Heart left ventricle (tissue), 16 donors: ENCODE measurements around the gene PLA2G4A. TPM values are rescaled to one million over a fixed set of nuclear protein-coding genes. Genes with fewer than 3 reads are reported as not detected.
A peak's percentile ranks its signal among the peaks of the same experiment; 100 is the strongest.

Experiments used
- ATAC-seq, 4 donors: fragments of 200-7000 bp; cut with Tn5 transposase; one replicate each; pipeline ENCODE4 v1.9.1; 2020 to 2022; ENCODE audit warnings: moderate library complexity in 4 of 4, mild to moderate bottlenecking in 3 of 4, moderate number of reproducible peaks in 1 of 4
- DNase-seq, 5 donors: peaks; one replicate each; pipeline ENCODE4 v3.0.0-alpha.2; 2020
- H3K27ac ChIP-seq, 12 donors: fragments of 200-600 bp; sonication (generic) in 4 of 12; one replicate each; pipeline versions ENCODE4 v1.5.0 to v1.8.0; 2016 to 2022; ENCODE audit warnings: mild to moderate bottlenecking in 2 of 12
- H3K27me3 ChIP-seq, 9 donors: fragments of 200-600 bp; sonication (generic) in 2 of 9; one replicate each; pipeline versions ENCODE4 v1.5.1 to v1.8.0; 2016 to 2022; ENCODE audit warnings: mild to moderate bottlenecking in 3 of 9
- H3K36me3 ChIP-seq, 9 donors: fragments of 200-600 bp; sonication (generic) in 2 of 9; one replicate each; pipeline versions ENCODE4 v1.5.0 to v1.8.0; 2018 to 2022; ENCODE audit warnings: mild to moderate bottlenecking in 2 of 9
- H3K4me1 ChIP-seq, 12 donors: fragments of 200-600 bp; sonication (generic) in 4 of 12; one replicate each; pipeline versions ENCODE4 v1.5.0 to v1.8.0; 2016 to 2022; ENCODE audit warnings: mild to moderate bottlenecking in 3 of 12
- H3K4me3 ChIP-seq, 12 donors: fragments of 200-600 bp; sonication (generic) in 4 of 12; one replicate each; pipeline versions ENCODE4 v1.5.0 to v1.8.0; 2017 to 2022; ENCODE audit warnings: mild to moderate bottlenecking in 9 of 12, moderate library complexity in 4 of 12
- H3K9me3 ChIP-seq, 12 donors: fragments of 200-600 bp; sonication (generic) in 4 of 12; one replicate each; pipeline versions ENCODE4 v1.5.0 to v1.8.0; 2016 to 2022; ENCODE audit warnings: mild to moderate bottlenecking in 1 of 12
- CTCF ChIP-seq, 12 donors: fragments of 200-600 bp; sonication (generic) in 4 of 12; IDR thresholded peaks; one replicate each; pipeline versions ENCODE4 v1.5.0 to v1.8.0; 2018 to 2022; ENCODE audit warnings: antibody characterized with exemption in 12 of 12, mild to moderate bottlenecking in 5 of 12
- POLR2A ChIP-seq, 2 donors: fragments of 450-650 bp; IDR thresholded peaks; one replicate each; pipeline ENCODE4 v1.6.1; 2017; ENCODE audit warnings: antibody characterized with exemption in 2 of 2, mild to moderate bottlenecking in 2 of 2, moderate library complexity in 2 of 2
- WGBS, 4 donors: extraction: QIAGEN DNeasy Blood & Tissue Kit in 2 of 4; methylation state at CpG; one replicate each; pipeline versions ENCODE4 v1.1.5 to v1.1.7; 2013 to 2018; 5-methylcytosine and 5-hydroxymethylcytosine counted together
- intact Hi-C, 10 donors: fragments of 100-400 bp; cut with DNase I; formaldehyde crosslinking; loops; one replicate each; pipeline versions ENCODE4 v1.11.1 to v1.14.2; 2022
- polyA plus RNA-seq, 2 donors: library from polyadenylated mRNA; stranded (reverse); fragments of 200-250 nt; gene quantifications; one replicate each; pipeline ENCODE4 v1.2.3, GENCODE V29; 2013
- total RNA-seq, 9 donors: library from RNA; depleted of rRNA in 2 of 9; stranded (reverse); fragments of >200 nt in 2 of 9; fragmentation: NEBNext Ultra II Directional in 3 of 9; extraction: Animal tissue kit (Norgen Biotek cat#: 25700) in 3 of 9; gene quantifications; one replicate each; pipeline versions ENCODE4 v1.1.0 to v1.2.4, GENCODE V29; 2016 to 2023
- donor health status: ischemic (EF 13 %, LVEDD 7.1; RV severe dilation, severe dysfunction).
- donor health status: healthy with polysubstance abuse.
- donor health status: DM: no; HTN: yes; CAD: no.
- donor health status: DM: no; HTN: no; CAD: no.
- donor health status: ischemic (EF 25% LVEDD 6.9; RV normal size, moderate dysfunction).
- donor health status: ischemic (EF 25% LVEDD 5.7; RV mildly dilated, moderate dysfunction).
- donor health status: healthy.
- donor health status: DM: yes; HTN: yes; CAD: no.
- donor health status: ischemic (EF 35%, LVEDD 5.7; RV mildly dilated, moderate dysfunction).
- donor health status: nonischemic (EF 11% LVEDD 7.7; RV severe dilation, severe dysfunction).
- donor health status: DM: yes; HTN: yes; CAD: no.
- donor health status: PGD.
- donor health status: ischemic (EF 29% LVEDD 5.4; RV normal size, mild dysfunction).
- donor health status: nonischemic (EF 23%, LVEDD 6.1; RV moderate dilation, normal function).

The PLA2G4A gene
- total and polyA plus RNA-seq, 11 donors = 0.91 to 5.8 (median 1.8) TPM

DNA sequence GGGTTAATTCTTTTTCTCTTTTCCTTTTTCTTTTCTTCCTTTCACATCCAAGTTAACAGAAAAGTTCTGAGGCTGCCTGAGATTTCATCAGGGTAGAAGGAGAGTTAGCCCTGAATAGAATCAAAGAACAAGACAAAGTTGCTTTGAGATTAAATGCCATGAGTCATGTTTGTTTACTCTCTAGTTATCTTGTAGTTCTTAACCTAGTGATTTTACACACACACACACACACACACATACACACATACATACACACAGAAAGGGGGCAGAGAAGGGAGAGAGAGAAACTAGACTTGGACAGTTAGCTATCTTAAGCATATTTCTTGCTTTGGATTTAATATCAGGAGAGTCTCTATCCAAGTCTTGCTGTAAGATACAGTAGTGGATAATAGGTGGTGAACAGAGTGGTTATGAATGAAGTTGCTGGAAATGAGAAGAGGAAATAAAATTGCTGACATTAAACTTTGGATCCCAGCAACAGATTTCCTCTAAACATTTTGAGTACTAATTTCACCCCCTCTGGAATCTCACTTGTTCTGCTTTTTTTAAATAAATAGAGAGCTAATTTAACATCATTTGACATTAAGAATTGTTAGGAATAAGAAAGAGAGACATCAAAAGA lies 19.9 kb downstream of the PLA2G4A start:
- H3K9me3 ChIP-seq = no peaks in the 10 kb centered on the region
- no peak for DNase-seq
- H3K27ac ChIP-seq = peak overlapping the region in 2 of 12 donors; percentile 36 to 81
- peak in 1 of 4 donors; percentile 49 for ATAC-seq
- intact Hi-C loops = no loop called here
- TF ChIP-seq CTCF (IDR thresholded peaks at IDR 0.05) (no peak), POLR2A (IDR thresholded peaks at IDR 0.05) (no peak)
- no peak overlapping the region for H3K4me3 ChIP-seq
- peaks cover 0 to 41% (median 0%) of the 10 kb centered on the region in 12 donors for H3K4me1 ChIP-seq
- H3K27me3 ChIP-seq = no peaks in the 10 kb centered on the region
- no peaks in the 10 kb centered on the region for H3K36me3 ChIP-seq

- H3K9me3 ChIP-seq = no peaks in the 10 kb centered on the region
- peaks cover 0 to 41% (median 0%) of the 10 kb centered on the region in 12 donors for H3K4me1 ChIP-seq
- H3K4me3 ChIP-seq = no peak overlapping the region
- no peaks in the 10 kb centered on the region for H3K36me3 ChIP-seq
- WGBS, 4 donors = 76 to 81% (median 80%) methylated on average over 5 of the region's 5 CpGs
- H3K27me3 ChIP-seq = no peaks in the 10 kb centered on the region
- DNase-seq (no peak), ATAC-seq (peak in 3 of 4 donors; percentile 52 to 67 (median 57))
- TF ChIP-seq POLR2A (IDR thresholded peaks at IDR 0.05) = no peak
- TF ChIP-seq CTCF (IDR thresholded peaks at IDR 0.05) = no peak
- H3K27ac ChIP-seq = peak overlapping the region in 2 of 12 donors; percentile 36 to 81
- intact Hi-C loops = no loop called here
Measured at GRCh38 chr1:186849271-186849671, 20.5 kb downstream of the PLA2G4A start.

GRCh38 chr1:186849826-186850225 lies 21.1 kb downstream of the PLA2G4A start:
- H3K4me1 ChIP-seq = peaks cover 0 to 41% (median 0%) of the 10 kb centered on the region in 12 donors
- no peak for TF ChIP-seq CTCF (IDR thresholded peaks at IDR 0.05)
- TF ChIP-seq POLR2A (IDR thresholded peaks at IDR 0.05) = no peak
- peak overlapping the region in 1 of 12 donors; percentile 81 for H3K27ac ChIP-seq
- H3K4me3 ChIP-seq = no peak overlapping the region
- H3K36me3 ChIP-seq = no peaks in the 10 kb centered on the region
- intact Hi-C loops = no loop called here
- ATAC-seq (no peak), DNase-seq (no peak)
- no peaks in the 10 kb centered on the region for H3K9me3 ChIP-seq
- no peaks in the 10 kb centered on the region for H3K27me3 ChIP-seq

DNA sequence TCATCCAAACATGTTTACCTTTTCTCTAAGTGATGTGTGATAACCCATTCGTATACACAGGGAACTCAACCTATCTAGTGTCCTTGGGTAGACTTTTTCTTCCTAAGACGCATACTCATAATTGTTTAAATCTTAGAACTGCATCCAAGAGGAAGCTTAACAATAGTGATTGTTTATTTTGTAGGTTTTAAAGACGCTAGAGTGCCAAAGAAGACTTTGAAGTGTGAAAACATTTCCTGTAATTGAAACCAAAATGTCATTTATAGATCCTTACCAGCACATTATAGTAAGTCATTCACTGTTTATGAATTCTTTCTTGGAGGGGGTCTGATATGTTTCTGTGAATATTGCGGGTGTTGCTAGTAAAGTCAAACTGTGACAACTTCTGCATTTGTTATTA lies 25.4 kb downstream of the PLA2G4A start:
- intact Hi-C loops = no loop called here
- no peak overlapping the region for H3K27ac ChIP-seq
- H3K27me3 ChIP-seq = no peaks in the 10 kb centered on the region
- H3K4me3 ChIP-seq = no peak overlapping the region
- ATAC-seq (no peak), DNase-seq (no peak)
- WGBS, 4 donors = 57 to 64% (median 60%) methylated on average over 4 of the region's 4 CpGs
- H3K4me1 ChIP-seq = peaks cover 0 to 11% (median 0%) of the 10 kb centered on the region in 12 donors
- no peaks in the 10 kb centered on the region for H3K36me3 ChIP-seq
- no peak for TF ChIP-seq CTCF (IDR thresholded peaks at IDR 0.05)
- no peak for TF ChIP-seq POLR2A (IDR thresholded peaks at IDR 0.05)
- no peaks in the 10 kb centered on the region for H3K9me3 ChIP-seq
